A673 (cell line): ENCODE results near the gene COL2A1. TPM values are rescaled to one million over a fixed set of nuclear protein-coding genes. Genes with fewer than 3 reads are reported as not detected.

Source experiments
- BruUV-seq: library from RNA; stranded (reverse); fragments of 400-500 nt; replicated peaks from 2 replicates; lab custom pipeline; 2021; lab: Mats Ljungman, UMichigan
- CTCF ChIA-PET: fragments of 300-600 bp; sonication (Branson Sonifier 250); formaldehyde crosslinking; loops from one replicate; lab custom pipeline; 2022; ENCODE audit warnings: antibody characterized with exemption; lab: Charles Lee
- POLR2A ChIA-PET: fragments of 300-600 bp; sonication (Branson Sonifier 250); formaldehyde crosslinking; loops from one replicate; lab custom pipeline; 2022; ENCODE audit warnings: antibody characterized with exemption; ENCODE audit not compliant: low non-redundant PET; lab: Charles Lee
- DNase-seq: peaks from one replicate; pipeline ENCODE4 v3.0.0-alpha.2; 2015; ENCODE audit warnings: low spot score
- H3K27ac ChIP-seq: fragments of 200-600 bp; sonication (generic); 2 replicates; pipeline ENCODE4 v1.5.1; 2016; ENCODE audit warnings: mixed run types, low read depth, mild to moderate bottlenecking, mixed read lengths, antibody characterized with exemption, low read length; ENCODE audit not compliant: poor library complexity, severe bottlenecking
- H3K27me3 ChIP-seq: fragments of 200-600 bp; sonication (generic); replicated peaks from 2 replicates; pipeline ENCODE4 v1.6.1; 2017; ENCODE audit warnings: mixed run types, low read depth, mild to moderate bottlenecking, mixed read lengths, antibody characterized with exemption, low read length; ENCODE audit not compliant: insufficient read depth, poor library complexity
- H3K36me3 ChIP-seq: fragments of 200-600 bp; sonication (generic); 2 replicates; pipeline ENCODE4 v1.6.1; 2016; ENCODE audit warnings: mixed run types, mild to moderate bottlenecking, mixed read lengths, antibody characterized with exemption, low read length; ENCODE audit not compliant: insufficient read depth, poor library complexity, severe bottlenecking
- H3K4me1 ChIP-seq: fragments of 200-600 bp; sonication (generic); 2 replicates; pipeline ENCODE4 v1.6.1; 2017; ENCODE audit warnings: mixed run types, mild to moderate bottlenecking, mixed read lengths, antibody characterized with exemption, low read length; ENCODE audit not compliant: insufficient read depth, poor library complexity, severe bottlenecking
- H3K4me3 ChIP-seq: fragments of 200-600 bp; sonication (generic); 2 replicates; pipeline ENCODE4 v1.5.1; 2016; ENCODE audit warnings: low read depth, mixed run types, mild to moderate bottlenecking, mixed read lengths, low read length; ENCODE audit not compliant: poor library complexity, severe bottlenecking
- H3K9me3 ChIP-seq: fragments of 200-600 bp; sonication (generic); 2 replicates; pipeline ENCODE4 v1.6.1; 2016; ENCODE audit warnings: mixed run types, low read depth, mild to moderate bottlenecking, mixed read lengths, antibody characterized with exemption, low read length; ENCODE audit not compliant: poor library complexity, severe bottlenecking
- EZH2 ChIP-seq: fragments of 200-600 bp; sonication (generic); IDR thresholded peaks from 2 replicates; pipeline ENCODE4 v1.6.1; 2017; ENCODE audit warnings: borderline replicate concordance, low read depth, mild to moderate bottlenecking, mixed read lengths, antibody characterized with exemption, low read length; ENCODE audit not compliant: poor library complexity, severe bottlenecking
- intact Hi-C: fragments of 100-400 bp; cut with micrococcal nuclease; formaldehyde crosslinking; loops from one replicate; pipeline ENCODE4 v1.10.0; 2022; ENCODE audit not compliant: unreplicated experiment
- total RNA-seq: library from RNA; stranded (reverse); gene quantifications from 2 replicates; pipeline ENCODE4 v1.2.3, GENCODE V29; 2021
- TF ChIP-seq, protein P1 (sequence below): fragments of 300-800, 200-600 bp; sonication (generic); conservative IDR thresholded peaks from 2 replicates; pipeline ENCODE4 v1.5.1; 2017; ENCODE audit warnings: low read depth, mild to moderate bottlenecking, antibody characterized with exemption, low read length, moderate library complexity, mixed read lengths

Gene COL2A1
- total RNA-seq, 1 experiment from 2014 or later: 1.3 TPM

DNA sequence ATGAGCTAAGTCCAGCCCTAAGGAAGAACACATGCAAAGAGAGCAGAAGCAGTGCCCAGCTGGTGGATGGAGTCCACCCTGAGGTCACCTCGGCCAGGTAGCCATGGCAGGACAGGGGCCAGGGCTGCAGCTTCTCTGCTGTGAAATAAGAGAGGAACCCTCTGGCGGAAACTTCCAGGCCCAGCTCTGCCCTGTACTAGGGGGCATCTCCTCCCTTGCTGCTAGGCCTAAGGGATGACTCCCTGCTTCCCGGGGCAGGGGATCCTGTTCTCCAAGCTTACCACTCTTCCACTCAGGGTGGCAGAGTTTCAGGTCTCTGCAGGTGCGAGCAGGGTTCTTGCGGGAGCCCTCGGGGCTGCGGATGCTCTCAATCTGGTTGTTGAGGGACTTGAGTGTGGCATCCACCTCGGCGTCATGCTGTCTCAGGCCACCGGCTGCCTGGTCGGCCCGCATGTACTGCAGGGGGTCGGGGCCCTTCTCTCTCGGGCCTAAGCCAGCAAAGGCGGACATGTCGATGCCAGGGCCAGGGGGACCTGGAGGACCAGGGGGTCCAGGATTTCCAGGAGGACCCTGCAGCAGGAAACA lies 29.1 kb downstream of the COL2A1 start:
- BruUV-seq: no TSS peak
- intact Hi-C loops: no loop called here
- no peak overlapping the region for H3K4me3 ChIP-seq
- no peak for DNase-seq
- POLR2A ChIA-PET: no interaction called here
- H3K27me3 ChIP-seq: no peaks in the 10 kb centered on the region
- no peaks in the 10 kb centered on the region for H3K4me1 ChIP-seq
- H3K27ac ChIP-seq: no peak overlapping the region
- no peaks in the 10 kb centered on the region for H3K36me3 ChIP-seq
- CTCF ChIA-PET: interaction anchor here (0.6 kb wide), 1 partner anchor 113 kb away, joined by 3 read pairs; no protein-coding TSS in a partner anchor
- H3K9me3 ChIP-seq: no peaks in the 10 kb centered on the region
- no peak for TF ChIP-seq EZH2
- TF ChIP-seq, protein P1, sequence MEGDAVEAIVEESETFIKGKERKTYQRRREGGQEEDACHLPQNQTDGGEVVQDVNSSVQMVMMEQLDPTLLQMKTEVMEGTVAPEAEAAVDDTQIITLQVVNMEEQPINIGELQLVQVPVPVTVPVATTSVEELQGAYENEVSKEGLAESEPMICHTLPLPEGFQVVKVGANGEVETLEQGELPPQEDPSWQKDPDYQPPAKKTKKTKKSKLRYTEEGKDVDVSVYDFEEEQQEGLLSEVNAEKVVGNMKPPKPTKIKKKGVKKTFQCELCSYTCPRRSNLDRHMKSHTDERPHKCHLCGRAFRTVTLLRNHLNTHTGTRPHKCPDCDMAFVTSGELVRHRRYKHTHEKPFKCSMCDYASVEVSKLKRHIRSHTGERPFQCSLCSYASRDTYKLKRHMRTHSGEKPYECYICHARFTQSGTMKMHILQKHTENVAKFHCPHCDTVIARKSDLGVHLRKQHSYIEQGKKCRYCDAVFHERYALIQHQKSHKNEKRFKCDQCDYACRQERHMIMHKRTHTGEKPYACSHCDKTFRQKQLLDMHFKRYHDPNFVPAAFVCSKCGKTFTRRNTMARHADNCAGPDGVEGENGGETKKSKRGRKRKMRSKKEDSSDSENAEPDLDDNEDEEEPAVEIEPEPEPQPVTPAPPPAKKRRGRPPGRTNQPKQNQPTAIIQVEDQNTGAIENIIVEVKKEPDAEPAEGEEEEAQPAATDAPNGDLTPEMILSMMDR: no peak

DNA sequence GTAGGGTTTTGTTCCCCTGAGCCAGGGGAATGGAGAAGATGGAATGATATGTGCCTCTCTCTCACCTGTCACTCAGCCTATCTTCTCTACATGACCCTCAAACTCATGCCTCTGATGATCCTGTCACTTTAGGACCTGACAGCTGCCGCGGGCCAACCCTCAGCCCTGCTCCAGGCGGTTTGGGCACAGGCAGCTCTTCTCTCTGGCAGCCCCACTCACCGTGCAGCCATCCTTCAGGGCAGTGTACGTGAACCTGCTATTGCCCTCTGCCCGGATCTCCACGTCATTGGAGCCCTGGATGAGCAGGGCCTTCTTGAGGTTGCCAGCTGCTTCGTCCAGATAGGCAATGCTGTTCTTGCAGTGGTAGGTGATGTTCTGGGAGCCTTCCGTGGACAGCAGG lies 30.4 kb downstream of the COL2A1 start:
- no peak for DNase-seq
- intact Hi-C loops: no loop called here
- POLR2A ChIA-PET: no interaction called here

DNA sequence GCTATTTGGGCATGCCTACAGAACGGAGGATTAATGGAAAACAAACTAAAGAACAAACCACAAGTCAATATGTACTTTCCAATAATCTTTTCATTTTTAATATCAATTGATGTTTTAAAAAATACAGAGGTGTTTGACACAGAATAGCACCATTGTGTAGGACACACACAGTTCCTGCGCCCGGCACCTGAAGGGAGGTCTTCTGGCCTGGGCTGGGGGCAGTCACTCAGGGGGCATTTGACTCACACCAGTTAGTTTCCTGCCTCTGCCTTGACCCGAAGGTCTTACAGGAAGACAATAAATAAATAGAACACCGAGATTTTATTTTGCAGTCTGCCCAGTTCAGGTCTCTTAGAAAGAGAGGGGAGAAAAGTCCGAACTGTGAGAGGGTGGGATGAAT lies 31.4 kb downstream of the COL2A1 start:
- TF ChIP-seq, protein P1: no peak
- no peak for TF ChIP-seq EZH2
- Histone ChIP-seq H3K4me3 (no peak overlapping the region), H3K9me3 (no peaks in the 10 kb centered on the region), H3K27me3 (no peaks in the 10 kb centered on the region), H3K36me3 (peaks cover 5% of the 10 kb centered on the region), H3K4me1 (no peaks in the 10 kb centered on the region), H3K27ac (no peak overlapping the region)
- intact Hi-C loops: no loop called here
- no TSS peak for BruUV-seq
- POLR2A ChIA-PET: no interaction called here
- DNase-seq: no peak
- CTCF ChIA-PET: no interaction called here

More for the DNA sequence above, 30.4 kb downstream of the COL2A1 start:
- H3K4me3 ChIP-seq: no peak overlapping the region
- H3K27me3 ChIP-seq: no peaks in the 10 kb centered on the region
- H3K9me3 ChIP-seq: no peaks in the 10 kb centered on the region
- CTCF ChIA-PET: interaction anchor here (0.5 kb wide), 1 partner anchor 222 kb away, joined by 3 read pairs; no protein-coding TSS in a partner anchor
- no peaks in the 10 kb centered on the region for H3K4me1 ChIP-seq
- no peak for TF ChIP-seq EZH2
- TF ChIP-seq, protein P1: no peak
- no TSS peak for BruUV-seq
- H3K27ac ChIP-seq: no peak overlapping the region
- H3K36me3 ChIP-seq: no peaks in the 10 kb centered on the region
